T-helper 2 cell treated with Interferon-gamma antibody and Interleukin-4, amounts not matched to agents 5 μg/mL and 100 μg/mL, for 36 hours (primary cell): ENCODE data around the gene GJE1.
"Not testable (repeated sequence)": the region's sequence is repeated elsewhere in the genome, so short reads cannot be mapped to it uniquely, and the experiment has no call there.

Experiments
- DNase-seq: peaks from one replicate; pipeline ENCODE4 v3.0.0; 2021; ENCODE audit warnings: low spot score
- H3K27ac Mint-ChIP-seq: one replicate; pipeline ENCODE4 v1.8.0; 2021; ENCODE audit warnings: mild to moderate bottlenecking, mixed read lengths
- H3K27me3 Mint-ChIP-seq: one replicate; pipeline ENCODE4 v1.8.0; 2021; ENCODE audit warnings: low read depth, mixed read lengths
- H3K36me3 Mint-ChIP-seq: one replicate; pipeline ENCODE4 v1.8.0; 2021; ENCODE audit warnings: low read depth, mixed read lengths
- H3K4me1 Mint-ChIP-seq: one replicate; pipeline ENCODE4 v1.8.0; 2021; ENCODE audit warnings: low read depth, mixed read lengths
- H3K4me3 Mint-ChIP-seq: one replicate; pipeline ENCODE4 v1.8.0; 2022; ENCODE audit warnings: mild to moderate bottlenecking, moderate library complexity, mixed read lengths
- H3K9me3 Mint-ChIP-seq: one replicate; pipeline ENCODE4 v1.8.0; 2021; ENCODE audit warnings: mixed read lengths

Gene GJE1, protein sequence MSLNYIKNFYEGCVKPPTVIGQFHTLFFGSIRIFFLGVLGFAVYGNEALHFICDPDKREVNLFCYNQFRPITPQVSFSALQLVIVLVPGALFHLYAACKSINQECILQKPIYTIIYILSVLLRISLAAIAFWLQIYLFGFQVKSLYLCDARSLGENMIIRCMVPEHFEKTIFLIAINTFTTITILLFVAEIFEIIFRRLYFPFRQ

GRCh38 chr6:142132625-142133024, at the start of gene GJE1:
Gene GJE1, plus strand, starts transcription at chr6:142132925. Its CDS starts 234 bp downstream, at chr6:142133159.
- H3K27ac Mint-ChIP-seq: no peak within 1 kb of the TSS
- no peaks in the 10 kb centered on the region for H3K36me3 Mint-ChIP-seq
- no peaks in the 10 kb centered on the region for H3K9me3 Mint-ChIP-seq
- H3K4me1 Mint-ChIP-seq: no peaks in the 10 kb centered on the region
- H3K4me3 Mint-ChIP-seq: no peak within 1 kb of the TSS
- no peak for DNase-seq
- H3K27me3 Mint-ChIP-seq: peaks cover 26% of the 10 kb centered on the region

DNA sequence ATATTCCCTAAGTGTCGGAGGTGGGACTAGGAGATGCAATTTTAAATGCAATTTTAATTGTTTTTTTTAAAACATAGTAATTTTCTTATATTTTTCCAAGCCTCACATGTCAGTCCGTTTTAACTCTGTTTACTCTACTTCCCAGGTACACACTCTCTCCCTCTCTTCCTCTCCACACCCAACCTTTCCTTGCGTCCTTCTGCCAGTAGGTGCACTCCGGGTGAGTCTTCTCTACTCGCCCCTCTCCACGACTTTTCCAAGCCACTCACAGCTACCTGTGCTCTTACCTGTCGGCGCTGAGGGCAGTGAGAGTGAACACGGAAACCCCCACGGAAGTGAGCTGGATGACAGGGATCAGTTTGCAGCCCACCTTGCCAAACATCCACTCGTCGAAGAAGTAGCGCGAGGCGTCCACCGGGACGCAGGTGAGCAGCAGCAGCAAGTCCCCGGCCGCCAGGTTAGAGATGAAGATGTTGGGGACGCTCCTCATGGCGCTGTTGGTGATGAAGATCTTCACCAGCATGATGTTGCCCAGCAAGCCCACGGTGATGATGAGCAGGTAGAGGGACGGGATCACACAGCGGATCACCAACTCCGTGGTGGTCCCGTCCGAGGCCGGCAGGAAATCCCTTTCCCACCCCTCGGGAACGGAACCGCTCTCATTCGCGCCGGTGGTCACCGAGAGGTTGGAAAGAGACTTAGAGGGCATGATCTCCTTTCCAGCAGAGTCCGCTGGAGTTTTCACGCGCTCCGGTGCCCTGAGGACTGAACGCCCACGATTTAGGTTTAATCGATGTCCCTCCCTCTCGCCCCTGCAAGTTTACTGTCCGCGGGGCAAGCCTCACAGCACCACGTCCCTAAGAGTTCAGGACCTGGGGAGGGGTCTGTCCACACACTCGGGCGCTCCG, 44.5 kb upstream of the GJE1 start:
- Mint-ChIP-seq H3K4me3 (no peak overlapping the region), H3K27me3 (peaks cover 23% of the 10 kb centered on the region), H3K4me1 (no peaks in the 10 kb centered on the region), H3K36me3 (no peaks in the 10 kb centered on the region), H3K27ac (no peak overlapping the region), H3K9me3 (no peaks in the 10 kb centered on the region)
- no peak for DNase-seq

DNA sequence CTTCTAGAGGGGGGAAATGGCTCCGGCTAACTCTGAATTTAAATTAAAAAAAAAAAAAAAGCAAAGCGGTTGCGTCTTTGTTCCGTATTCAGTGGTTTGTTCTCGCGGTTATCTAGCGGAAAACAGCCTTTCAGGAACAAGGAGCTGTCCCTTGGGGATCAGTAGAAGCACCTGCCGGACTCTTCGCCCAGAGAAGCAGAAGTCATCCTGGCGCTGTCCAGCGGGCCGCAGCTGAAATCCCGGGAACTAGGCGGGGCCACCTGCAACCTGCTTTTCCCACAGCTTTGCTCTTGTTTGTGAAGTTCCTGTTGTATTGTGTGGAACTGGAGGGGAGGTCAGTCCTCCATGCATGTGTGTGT, 43.9 kb upstream of the GJE1 start:
- no peak overlapping the region for H3K4me3 Mint-ChIP-seq
- peaks cover 23% of the 10 kb centered on the region for H3K27me3 Mint-ChIP-seq
- no peak for DNase-seq
- no peaks in the 10 kb centered on the region for H3K9me3 Mint-ChIP-seq
- no peaks in the 10 kb centered on the region for H3K36me3 Mint-ChIP-seq
- no peak overlapping the region for H3K27ac Mint-ChIP-seq
- no peaks in the 10 kb centered on the region for H3K4me1 Mint-ChIP-seq

DNA sequence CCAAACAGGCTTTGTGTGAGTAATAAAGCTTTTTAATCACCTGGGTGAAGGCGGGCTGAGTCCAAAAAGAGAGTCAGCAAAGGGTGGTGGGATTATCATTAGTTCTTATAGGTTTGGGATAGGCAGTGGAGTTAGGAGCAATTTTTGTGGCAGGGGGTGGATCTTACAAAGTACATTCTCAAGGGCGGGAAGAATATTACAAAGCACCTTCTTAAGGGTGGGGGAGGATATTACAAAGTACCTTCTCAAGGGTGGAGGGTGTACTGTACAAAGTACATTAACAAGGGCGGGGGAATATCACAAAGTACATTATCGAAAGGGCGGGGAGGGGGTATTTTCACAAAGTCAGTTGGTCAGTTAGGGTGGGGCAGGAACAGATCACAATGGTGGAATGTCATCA, 27.9 kb upstream of the GJE1 start:
- H3K36me3 Mint-ChIP-seq, H3K27ac Mint-ChIP-seq, H3K9me3 Mint-ChIP-seq, H3K4me3 Mint-ChIP-seq, H3K4me1 Mint-ChIP-seq, DNase-seq, H3K27me3 Mint-ChIP-seq: not testable (repeated sequence)

- not testable (repeated sequence) for H3K27me3 Mint-ChIP-seq, H3K27ac Mint-ChIP-seq, DNase-seq, H3K4me1 Mint-ChIP-seq, H3K4me3 Mint-ChIP-seq, H3K9me3 Mint-ChIP-seq, H3K36me3 Mint-ChIP-seq
These were observed 21.9 kb upstream of the GJE1 start for GRCh38 chr6:142110820-142111219.

DNA sequence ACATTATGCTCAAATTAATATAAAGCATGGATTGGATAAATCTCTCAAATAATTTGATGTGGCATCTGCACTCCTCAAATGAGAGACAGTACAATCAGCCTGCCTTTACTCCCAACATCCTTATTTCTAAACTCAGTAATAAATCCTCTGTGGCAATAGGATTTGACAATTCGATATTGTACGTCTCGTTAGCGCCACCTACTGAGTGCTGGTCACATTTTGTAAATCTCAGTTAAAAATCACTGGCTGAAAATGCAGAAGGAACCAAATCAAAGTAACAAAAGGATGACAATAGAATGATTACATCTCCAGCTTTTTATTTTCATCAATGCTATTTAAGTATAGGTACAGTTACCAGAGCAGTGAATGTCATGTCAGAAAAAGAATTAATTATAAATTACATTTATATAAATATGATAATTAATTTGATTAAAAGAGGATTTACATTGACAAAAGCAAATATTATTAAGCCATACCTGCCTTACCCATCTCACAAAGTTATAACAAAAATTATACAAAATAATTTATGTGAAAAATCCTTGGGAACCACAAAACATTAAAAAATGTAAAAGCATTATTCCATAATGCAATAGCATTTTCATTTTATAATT, 20.2 kb upstream of the GJE1 start:
- Mint-ChIP-seq H3K36me3 (no peaks in the 10 kb centered on the region), H3K4me3 (no peak overlapping the region), H3K9me3 (no peaks in the 10 kb centered on the region), H3K27ac (no peak overlapping the region), H3K4me1 (no peaks in the 10 kb centered on the region), H3K27me3 (peaks cover 2% of the 10 kb centered on the region)
- peak; percentile 23 for DNase-seq

DNA sequence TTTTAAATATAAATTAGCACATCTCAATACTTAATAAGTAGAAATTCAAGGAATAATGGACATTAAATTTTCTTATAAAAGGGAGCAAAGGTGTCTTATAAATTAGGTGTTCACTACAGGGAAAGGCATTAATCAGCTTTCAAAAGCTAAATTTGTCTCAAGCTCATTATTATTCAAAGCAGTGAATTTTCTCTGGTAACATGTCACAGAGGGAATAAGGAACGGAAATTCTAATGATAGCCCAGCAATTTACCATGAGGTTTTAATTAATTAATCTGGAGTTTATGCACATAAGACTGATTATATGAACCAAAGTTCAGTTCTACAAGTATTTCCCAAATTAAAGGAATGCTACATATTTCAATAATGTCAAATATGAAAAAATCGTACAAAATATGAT, 15.4 kb upstream of the GJE1 start:
- Mint-ChIP-seq H3K36me3 (no peaks in the 10 kb centered on the region), H3K27me3 (peaks cover 11% of the 10 kb centered on the region), H3K9me3 (no peaks in the 10 kb centered on the region), H3K4me3 (no peak overlapping the region), H3K4me1 (no peaks in the 10 kb centered on the region), H3K27ac (no peak overlapping the region)
- no peak for DNase-seq

DNA sequence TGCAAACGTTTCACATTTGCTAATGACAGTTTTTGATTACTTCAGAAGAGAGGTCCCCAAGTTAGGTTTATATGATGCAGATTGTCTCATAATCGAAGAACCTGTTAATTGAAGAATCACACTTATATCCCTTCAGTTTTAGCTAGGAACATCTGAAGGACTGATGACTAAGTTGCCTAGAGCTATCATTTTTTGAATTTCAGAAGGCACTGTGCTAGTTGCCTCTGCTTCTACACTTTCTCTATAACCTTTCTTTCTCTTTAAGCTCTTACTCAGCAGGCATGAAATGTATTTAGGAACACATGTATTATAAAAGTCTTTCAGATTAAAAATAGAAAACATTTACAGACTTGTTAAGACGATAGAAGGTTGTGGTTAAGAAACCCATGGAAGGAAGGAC, 14.4 kb upstream of the GJE1 start:
- H3K27ac Mint-ChIP-seq: no peak overlapping the region
- no peaks in the 10 kb centered on the region for H3K4me1 Mint-ChIP-seq
- H3K4me3 Mint-ChIP-seq: no peak overlapping the region
- no peaks in the 10 kb centered on the region for H3K36me3 Mint-ChIP-seq
- H3K9me3 Mint-ChIP-seq: no peaks in the 10 kb centered on the region
- peaks cover 14% of the 10 kb centered on the region for H3K27me3 Mint-ChIP-seq
- no peak for DNase-seq

DNA sequence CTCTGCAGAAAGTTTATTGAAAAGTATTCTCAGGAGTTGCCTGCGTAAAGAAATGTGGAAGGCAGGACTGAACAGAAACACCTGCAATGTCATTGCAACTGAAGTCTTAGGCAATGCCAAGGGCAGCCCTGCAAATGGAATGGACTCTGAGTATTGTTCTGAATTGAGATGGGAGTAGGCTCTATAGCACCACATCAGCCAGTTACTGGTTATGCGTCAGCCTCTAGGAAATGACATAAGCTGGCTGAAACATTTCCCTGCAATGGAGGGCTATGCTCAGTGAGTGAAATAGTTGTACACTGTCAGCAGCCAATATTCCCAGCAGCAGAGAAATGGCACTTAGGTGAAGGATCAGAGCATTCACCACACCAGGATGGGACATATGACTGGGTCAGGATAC, 13.8 kb upstream of the GJE1 start:
- no peak overlapping the region for H3K4me3 Mint-ChIP-seq
- DNase-seq: no peak
- H3K9me3 Mint-ChIP-seq: no peaks in the 10 kb centered on the region
- no peaks in the 10 kb centered on the region for H3K36me3 Mint-ChIP-seq
- peaks cover 12% of the 10 kb centered on the region for H3K27me3 Mint-ChIP-seq
- no peaks in the 10 kb centered on the region for H3K4me1 Mint-ChIP-seq
- H3K27ac Mint-ChIP-seq: no peak overlapping the region

GRCh38 chr6:142121342-142121741, 11.4 kb upstream of the GJE1 start:
- no peaks in the 10 kb centered on the region for H3K4me1 Mint-ChIP-seq
- no peak for DNase-seq
- H3K36me3 Mint-ChIP-seq: no peaks in the 10 kb centered on the region
- H3K4me3 Mint-ChIP-seq: no peak overlapping the region
- H3K27me3 Mint-ChIP-seq: peaks cover 18% of the 10 kb centered on the region
- H3K9me3 Mint-ChIP-seq: no peaks in the 10 kb centered on the region
- H3K27ac Mint-ChIP-seq: no peak overlapping the region

DNA sequence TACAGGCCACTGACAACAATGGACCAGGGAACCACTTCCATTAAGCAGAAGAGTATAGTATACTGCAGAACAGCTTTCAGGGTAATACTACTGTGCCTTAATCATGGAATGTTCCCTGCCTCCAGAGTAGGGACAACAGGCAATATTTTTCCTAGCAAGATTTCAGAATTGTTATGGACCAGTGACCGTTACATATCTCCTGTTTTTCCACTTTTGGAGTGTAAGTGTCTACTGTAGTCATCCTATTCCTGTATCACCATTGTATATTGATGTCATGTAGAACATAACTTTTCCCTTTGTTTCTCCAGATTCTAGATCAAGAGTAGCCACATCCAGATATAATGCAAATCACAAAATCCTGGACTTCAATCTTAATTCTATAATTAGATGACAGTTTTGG, 1.9 kb upstream of the GJE1 start:
- H3K4me1 Mint-ChIP-seq: no peaks in the 10 kb centered on the region
- H3K4me3 Mint-ChIP-seq: no peak overlapping the region
- no peaks in the 10 kb centered on the region for H3K36me3 Mint-ChIP-seq
- peaks cover 27% of the 10 kb centered on the region for H3K27me3 Mint-ChIP-seq
- H3K27ac Mint-ChIP-seq: no peak overlapping the region
- DNase-seq: no peak
- no peaks in the 10 kb centered on the region for H3K9me3 Mint-ChIP-seq

- Mint-ChIP-seq H3K27ac (no peak overlapping the region), H3K9me3 (no peaks in the 10 kb centered on the region), H3K36me3 (no peaks in the 10 kb centered on the region), H3K4me1 (no peaks in the 10 kb centered on the region), H3K4me3 (no peak overlapping the region), H3K27me3 (peaks cover 14% of the 10 kb centered on the region)
- DNase-seq: no peak
These were observed 6.2 kb downstream of the GJE1 start for GRCh38 chr6:142138876-142139275.

DNA sequence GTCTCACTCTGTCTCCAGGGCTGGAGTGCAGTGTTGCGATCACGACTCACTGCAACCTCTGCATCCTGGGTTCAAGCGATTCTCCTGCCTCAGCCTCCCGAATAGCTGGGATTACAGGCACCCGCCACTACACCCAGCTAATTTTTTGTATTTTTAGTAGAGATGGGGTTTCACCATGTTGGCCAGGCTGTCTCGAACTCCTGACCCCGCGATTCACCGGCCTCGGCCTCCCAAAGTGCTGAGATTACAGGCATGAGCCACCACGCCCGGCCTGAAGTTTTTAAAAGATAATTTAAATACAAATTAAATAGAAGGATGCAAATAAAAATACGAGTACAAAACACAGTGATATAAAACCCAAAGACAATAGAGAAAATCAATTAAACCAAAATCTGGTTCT, 8.8 kb downstream of the GJE1 start:
- not testable (repeated sequence) for H3K4me1 Mint-ChIP-seq, DNase-seq, H3K4me3 Mint-ChIP-seq, H3K36me3 Mint-ChIP-seq, H3K9me3 Mint-ChIP-seq, H3K27ac Mint-ChIP-seq
- peaks cover 12% of the 10 kb centered on the region for H3K27me3 Mint-ChIP-seq

- H3K4me3 Mint-ChIP-seq: peak within 1 kb of the TSS; percentile 97
- peak within 1 kb of the TSS; percentile 87 for H3K27ac Mint-ChIP-seq
- no peaks in the 10 kb centered on the region for H3K9me3 Mint-ChIP-seq
- peak; percentile 97 for DNase-seq
- peaks cover 10% of the 10 kb centered on the region for H3K36me3 Mint-ChIP-seq
- H3K27me3 Mint-ChIP-seq: no peaks in the 10 kb centered on the region
- peaks cover 26% of the 10 kb centered on the region for H3K4me1 Mint-ChIP-seq
These were observed 14.3 kb downstream of the GJE1 start, which contains the start of the genes NMBR and VTA1 for GRCh38 chr6:142146828-142147662. Gene NMBR, minus strand, starts transcription at chr6:142147122. Its CDS starts 58,464 bp downstream, at chr6:142088658. Gene VTA1, plus strand, starts transcription at chr6:142147263. Its CDS starts 25 bp downstream, at chr6:142147288.
